GM12872 (cell line): ENCODE results near the gene DRC1.

Experiments used
- CTCF ChIP-seq: IDR thresholded peaks from 3 replicates; pipeline ENCODE4 v1.5.1; 2011; ENCODE audit warnings: low read depth, mild to moderate bottlenecking, low read length, moderate library complexity; ENCODE audit not compliant: insufficient read depth

DRC1 gene

GRCh38 chr2:26461601-26462023, 59.9 kb downstream of the DRC1 start:
- TF ChIP-seq CTCF, result no peak

- TF ChIP-seq CTCF, result no peak
Measured at GRCh38 chr2:26462100-26462499, 60.4 kb downstream of the DRC1 start.

DNA sequence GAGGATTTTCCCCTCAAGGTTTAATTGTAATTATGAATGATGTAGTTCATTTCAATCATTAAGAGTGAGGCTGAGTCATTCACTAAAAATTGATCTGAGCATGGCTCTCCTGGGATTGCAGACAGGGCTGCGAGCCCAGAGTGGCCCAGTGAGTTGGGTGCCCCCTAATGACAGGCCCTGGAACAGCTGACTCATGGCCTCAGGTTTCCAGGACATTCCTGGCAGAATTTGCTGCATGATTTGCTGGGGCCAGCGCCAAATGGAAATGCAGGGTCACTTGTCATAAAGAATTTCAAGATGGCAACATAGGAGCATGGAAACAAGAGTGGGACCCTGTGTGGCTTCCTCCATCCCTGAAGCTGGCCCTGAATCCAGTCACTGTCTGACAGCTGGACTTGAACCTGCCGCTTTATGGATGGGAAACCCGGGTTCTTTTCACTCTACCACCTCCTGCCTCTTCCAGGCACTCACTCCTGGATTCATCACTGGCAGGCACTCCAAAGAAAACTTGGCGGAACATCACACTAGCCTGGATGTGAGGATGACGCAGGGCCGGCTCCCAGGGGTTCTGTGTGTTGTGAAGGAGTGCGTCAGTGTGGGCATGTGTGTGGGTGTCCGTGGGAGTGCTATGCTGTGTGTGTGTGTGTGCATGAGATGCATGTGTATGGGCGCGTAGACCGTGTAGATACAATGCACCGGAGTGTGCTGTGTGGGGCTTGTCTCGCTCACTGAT, 61.0 kb downstream of the DRC1 start:
- peak; percentile 52 for TF ChIP-seq CTCF

- no peak for TF ChIP-seq CTCF
Measured at GRCh38 chr2:26463244-26464192, 61.8 kb downstream of the DRC1 start.

DNA sequence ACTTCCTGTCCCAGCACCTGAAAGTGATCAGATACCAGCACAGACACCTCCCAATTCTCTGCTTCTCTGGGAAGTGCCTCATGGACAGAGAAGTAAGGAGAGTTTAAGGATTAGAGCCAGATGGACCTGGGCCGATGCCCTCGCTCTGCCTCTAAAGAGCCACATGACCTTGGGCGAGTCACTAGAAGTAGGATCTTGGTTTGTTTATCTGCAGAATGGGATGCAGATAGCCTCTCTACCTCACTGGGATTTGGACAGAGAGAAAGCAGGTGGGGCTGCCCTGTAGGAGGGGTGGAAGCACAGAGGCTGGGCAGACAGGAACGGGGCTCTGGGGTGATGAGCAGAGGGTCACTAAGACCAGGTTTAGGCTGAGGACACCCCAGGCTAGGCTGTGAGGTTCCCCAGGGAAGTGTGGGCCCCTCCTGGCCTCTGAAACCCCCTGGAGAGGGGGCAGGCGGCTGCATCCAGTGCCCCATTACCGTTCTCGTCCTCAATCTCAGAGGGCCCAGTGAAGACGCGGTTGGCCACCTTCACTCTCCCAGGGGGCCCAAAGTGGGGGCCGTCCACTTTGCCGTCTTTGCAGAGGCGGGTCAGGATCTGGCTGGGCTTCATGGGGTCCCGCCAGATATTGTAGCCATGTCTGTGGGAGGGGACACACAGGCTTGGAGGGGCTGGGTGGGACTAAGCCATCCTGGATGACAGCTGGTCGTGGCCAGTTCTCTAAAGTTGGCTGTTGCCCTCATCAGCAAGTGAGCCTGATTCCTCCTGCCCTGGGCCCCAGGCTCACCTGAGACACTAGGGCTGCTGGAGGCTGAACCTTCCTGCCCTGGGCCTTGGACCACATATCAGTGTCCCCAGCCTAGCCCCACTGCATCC, 62.9 kb downstream of the DRC1 start:
- no peak for TF ChIP-seq CTCF

- no peak for TF ChIP-seq CTCF
Measured at GRCh38 chr2:26465266-26465925, 63.7 kb downstream of the DRC1 start.
